Measurements from ENCODE around the gene BRD7. TPM values are rescaled to one million over a fixed set of nuclear protein-coding genes. Genes with fewer than 3 reads are reported as not detected.

The BRD7 gene
- total RNA-seq, 2 donors from 2014 or later: 28.0 to 28.9 TPM

DNA sequence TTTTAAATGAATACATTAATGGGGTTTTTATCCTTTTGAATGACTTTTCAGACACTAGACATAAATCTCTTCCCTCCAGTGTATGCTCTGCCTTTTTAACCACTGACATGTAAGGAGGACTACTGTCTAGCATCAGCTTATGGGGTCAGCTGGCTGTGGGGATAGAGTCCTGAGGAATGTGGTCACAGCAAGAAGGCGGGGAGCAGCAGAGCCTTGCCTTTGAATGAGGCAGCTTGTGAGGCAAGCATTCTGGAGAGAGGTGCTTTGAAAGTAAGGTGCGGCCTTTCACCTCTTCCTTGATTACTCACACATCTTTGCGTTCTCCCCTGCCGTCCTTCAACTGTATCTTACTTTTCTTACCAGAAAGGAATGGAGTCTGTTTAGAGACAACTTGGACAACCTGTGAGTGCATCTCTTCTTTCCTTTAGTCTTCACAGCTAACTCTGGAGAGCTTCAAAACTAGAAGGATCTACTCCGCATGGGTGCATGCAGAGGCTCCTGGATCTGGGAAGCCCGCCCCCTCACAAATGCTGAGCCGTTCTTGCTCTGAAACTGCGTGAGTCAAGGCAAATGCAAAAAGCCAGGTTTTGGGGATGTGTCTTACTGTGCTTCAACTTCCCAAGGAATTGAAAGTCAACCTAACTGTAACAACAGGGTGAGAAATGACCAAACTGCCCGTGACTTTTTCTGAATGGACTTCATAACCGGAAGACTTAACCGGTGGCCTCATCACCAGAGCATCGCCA lies 52.5 kb downstream of the BRD7 start:
- H3K9me3 ChIP-seq: no peaks in the 10 kb centered on the region
- no peaks in the 10 kb centered on the region for H3K27me3 ChIP-seq
- DNase-seq (ENCODE audit: low spot score): no peak
- no peak overlapping the region for H3K4me3 ChIP-seq
- H3K36me3 ChIP-seq: peaks cover 80% of the 10 kb centered on the region
- TF ChIP-seq, protein P1, sequence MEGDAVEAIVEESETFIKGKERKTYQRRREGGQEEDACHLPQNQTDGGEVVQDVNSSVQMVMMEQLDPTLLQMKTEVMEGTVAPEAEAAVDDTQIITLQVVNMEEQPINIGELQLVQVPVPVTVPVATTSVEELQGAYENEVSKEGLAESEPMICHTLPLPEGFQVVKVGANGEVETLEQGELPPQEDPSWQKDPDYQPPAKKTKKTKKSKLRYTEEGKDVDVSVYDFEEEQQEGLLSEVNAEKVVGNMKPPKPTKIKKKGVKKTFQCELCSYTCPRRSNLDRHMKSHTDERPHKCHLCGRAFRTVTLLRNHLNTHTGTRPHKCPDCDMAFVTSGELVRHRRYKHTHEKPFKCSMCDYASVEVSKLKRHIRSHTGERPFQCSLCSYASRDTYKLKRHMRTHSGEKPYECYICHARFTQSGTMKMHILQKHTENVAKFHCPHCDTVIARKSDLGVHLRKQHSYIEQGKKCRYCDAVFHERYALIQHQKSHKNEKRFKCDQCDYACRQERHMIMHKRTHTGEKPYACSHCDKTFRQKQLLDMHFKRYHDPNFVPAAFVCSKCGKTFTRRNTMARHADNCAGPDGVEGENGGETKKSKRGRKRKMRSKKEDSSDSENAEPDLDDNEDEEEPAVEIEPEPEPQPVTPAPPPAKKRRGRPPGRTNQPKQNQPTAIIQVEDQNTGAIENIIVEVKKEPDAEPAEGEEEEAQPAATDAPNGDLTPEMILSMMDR (IDR thresholded peaks at IDR 0.05): no peak
- peaks cover 0 to 6% of the 10 kb centered on the region in 2 donors for H3K4me1 ChIP-seq
- H3K27ac ChIP-seq: no peak overlapping the region

DNA sequence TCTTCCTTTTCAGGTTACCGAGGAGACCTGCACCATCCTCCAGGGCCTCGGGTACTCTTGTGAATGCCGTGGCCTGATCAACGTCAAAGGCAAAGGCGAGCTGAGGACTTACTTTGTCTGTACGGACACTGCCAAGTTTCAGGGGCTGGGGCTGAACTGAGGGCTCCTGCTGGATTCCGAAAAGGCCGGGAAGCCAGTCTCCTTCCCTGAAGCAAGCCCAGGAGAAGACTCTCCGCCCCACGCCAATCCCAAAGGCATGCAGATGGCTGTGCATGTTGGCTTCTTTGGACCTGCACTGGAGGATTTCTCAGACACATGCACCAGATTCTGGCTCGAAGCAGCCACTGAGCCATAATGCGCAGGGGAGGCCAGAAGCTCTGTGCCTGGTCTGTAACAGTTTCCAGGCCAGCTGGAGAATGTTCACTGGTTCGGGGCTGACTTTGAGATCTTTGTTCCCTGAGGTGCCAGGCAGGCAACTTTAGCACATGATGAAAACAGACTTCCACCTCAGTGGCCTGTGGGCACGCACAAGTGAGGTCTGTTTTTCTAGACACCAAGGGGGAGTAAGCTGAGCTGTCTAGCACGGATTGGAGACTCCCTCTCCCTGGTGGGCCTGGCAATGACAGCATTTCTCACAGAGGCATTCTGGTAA lies 53.3 kb downstream of the BRD7 start:
- Histone ChIP-seq H3K27ac (no peak overlapping the region), H3K9me3 (no peaks in the 10 kb centered on the region), H3K4me1 (peaks cover 0 to 6% of the 10 kb centered on the region in 2 donors), H3K36me3 (peaks cover 74% of the 10 kb centered on the region), H3K27me3 (no peaks in the 10 kb centered on the region), H3K4me3 (no peak overlapping the region)
- peak; percentile 61 for DNase-seq (ENCODE audit: low spot score)
- TF ChIP-seq, protein P1 (IDR thresholded peaks at IDR 0.05): no peak

DNA sequence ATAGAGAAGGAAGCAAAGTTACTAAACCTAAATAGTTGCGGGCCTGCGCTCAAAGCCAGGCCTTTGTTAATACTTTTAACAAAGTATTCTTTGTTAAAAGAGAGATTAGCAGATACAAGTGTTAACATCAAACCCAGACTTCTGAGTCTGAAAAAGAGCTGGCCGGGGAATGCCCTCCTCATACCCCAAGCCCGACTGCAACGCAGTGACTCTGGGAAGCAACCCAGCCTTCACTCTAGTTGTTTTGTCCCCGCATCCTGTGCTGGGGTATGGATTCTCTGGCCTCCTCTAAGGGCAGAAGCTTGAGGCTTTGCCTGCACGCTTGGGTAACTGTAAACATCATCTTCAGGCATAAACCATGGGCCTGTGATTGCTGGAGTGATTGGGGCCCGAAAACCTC lies 54.1 kb downstream of the BRD7 start:
- Histone ChIP-seq H3K27me3 (no peaks in the 10 kb centered on the region), H3K9me3 (no peaks in the 10 kb centered on the region), H3K4me1 (peaks cover 0 to 9% of the 10 kb centered on the region in 2 donors), H3K4me3 (no peak overlapping the region), H3K36me3 (peaks cover 66% of the 10 kb centered on the region), H3K27ac (peak overlapping the region in 1 of 2 donors; percentile 72)
- no peak for DNase-seq (ENCODE audit: low spot score)
- TF ChIP-seq, protein P1 (IDR thresholded peaks at IDR 0.05): no peak

DNA sequence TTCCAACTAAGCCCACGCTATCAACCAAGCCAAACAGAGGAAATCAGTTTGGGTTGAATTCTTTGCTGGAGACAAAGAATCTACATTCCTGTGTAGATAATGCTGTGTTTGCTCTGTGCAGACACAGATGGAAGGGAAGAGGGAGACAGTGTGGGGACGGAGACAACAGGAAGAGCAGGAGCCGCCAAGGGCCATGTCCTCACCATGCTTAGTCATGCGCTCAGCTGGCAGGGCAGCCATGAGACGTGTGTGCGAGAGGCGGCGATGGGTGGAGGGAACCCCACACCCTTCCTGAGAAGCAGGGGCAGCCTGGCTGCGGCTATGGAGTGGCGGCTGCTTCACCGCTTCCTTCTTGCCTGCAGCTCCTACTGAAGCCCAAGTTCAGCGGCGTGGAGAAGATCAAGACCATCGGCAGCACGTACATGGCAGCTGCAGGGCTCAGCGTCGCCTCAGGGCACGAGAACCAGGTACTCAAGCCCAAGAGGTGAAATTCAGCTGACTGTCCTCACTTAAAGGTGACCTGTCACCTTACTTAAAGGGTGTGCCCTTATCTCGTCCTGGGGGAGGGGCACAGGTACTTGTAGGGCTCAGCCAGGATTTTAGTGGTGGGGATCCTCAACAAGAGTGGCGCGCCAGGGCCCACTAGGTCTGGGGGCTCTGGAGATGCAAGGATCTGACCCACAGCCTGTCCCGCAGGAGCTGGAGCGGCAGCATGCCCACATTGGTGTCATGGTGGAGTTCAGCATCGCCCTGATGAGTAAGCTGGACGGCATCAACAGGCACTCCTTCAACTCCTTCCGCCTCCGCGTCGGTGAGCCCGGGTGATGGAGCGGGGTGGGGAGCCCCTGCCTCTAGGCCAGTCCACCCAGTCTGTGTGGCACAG lies 55.0 kb downstream of the BRD7 start:
- TF ChIP-seq, protein P1 (IDR thresholded peaks at IDR 0.05): no peak
- no peak overlapping the region for H3K4me3 ChIP-seq
- H3K27ac ChIP-seq: peak overlapping the region; percentile 60 to 72
- peak; percentile 86 for DNase-seq (ENCODE audit: low spot score)
- H3K4me1 ChIP-seq: peaks cover 0 to 13% of the 10 kb centered on the region in 2 donors
- H3K36me3 ChIP-seq: peaks cover 58% of the 10 kb centered on the region
- H3K27me3 ChIP-seq: no peaks in the 10 kb centered on the region
- H3K9me3 ChIP-seq: no peaks in the 10 kb centered on the region

DNA sequence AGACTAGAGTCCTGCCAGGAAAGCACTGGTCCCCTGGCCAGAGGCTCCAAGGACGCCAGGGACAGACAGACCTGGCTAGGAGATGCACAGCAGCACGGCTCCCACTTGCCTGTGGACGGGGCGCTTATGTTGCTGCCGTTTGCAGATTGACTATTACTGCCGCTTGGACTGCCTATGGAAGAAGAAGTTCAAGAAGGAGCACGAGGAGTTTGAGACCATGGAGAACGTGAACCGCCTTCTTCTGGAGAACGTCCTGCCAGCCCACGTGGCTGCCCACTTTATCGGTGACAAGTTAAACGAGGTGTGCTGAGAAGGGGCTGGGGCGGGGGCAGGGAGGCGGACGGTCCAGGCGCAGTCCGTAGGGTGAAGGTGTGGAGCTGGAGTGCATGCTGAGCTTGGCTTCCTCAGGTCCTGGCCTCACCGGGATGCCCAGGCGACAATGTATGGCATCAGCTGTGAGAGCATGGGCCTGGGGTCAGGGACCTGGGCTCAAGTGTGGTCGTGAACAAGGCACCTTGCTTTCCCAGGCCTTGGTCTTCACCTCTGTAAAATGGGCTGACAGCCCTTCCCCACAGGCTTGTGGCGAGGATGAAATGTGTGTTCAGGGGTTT lies 56.8 kb downstream of the BRD7 start:
- Histone ChIP-seq H3K4me1 (peaks cover 0 to 13% of the 10 kb centered on the region in 2 donors), H3K4me3 (no peak overlapping the region), H3K9me3 (no peaks in the 10 kb centered on the region), H3K27ac (no peak overlapping the region), H3K36me3 (peaks cover 44% of the 10 kb centered on the region), H3K27me3 (no peaks in the 10 kb centered on the region)
- DNase-seq (ENCODE audit: low spot score): peak; percentile 46
- TF ChIP-seq, protein P1 (IDR thresholded peaks at IDR 0.05): no peak

Measured in right atrium auricular region (tissue), 2 donors.